Peyer's patch (tissue), 4 donors: Measurements from ENCODE around the gene TSPAN9.

Source experiments
- POLR2A ChIP-seq, 2 donors: fragments of 450-650 bp; IDR thresholded peaks; one replicate each; pipeline ENCODE4 v1.5.1; 2017; ENCODE audit warnings: antibody characterized with exemption in 2 of 2, mild to moderate bottlenecking in 2 of 2, moderate library complexity in 2 of 2
- TF ChIP-seq, protein P1 (sequence below), 6 experiments: fragments of 450-650 bp in 4 of 6; fragments of 200-600 bp in 2 of 6; sonication (generic) in 1 of 6; IDR thresholded peaks; one replicate each; pipeline ENCODE4 v1.5.1; 2017 to 2019; ENCODE audit warnings: antibody characterized with exemption in 6 of 6, mild to moderate bottlenecking in 3 of 6, moderate library complexity in 1 of 6

DNA sequence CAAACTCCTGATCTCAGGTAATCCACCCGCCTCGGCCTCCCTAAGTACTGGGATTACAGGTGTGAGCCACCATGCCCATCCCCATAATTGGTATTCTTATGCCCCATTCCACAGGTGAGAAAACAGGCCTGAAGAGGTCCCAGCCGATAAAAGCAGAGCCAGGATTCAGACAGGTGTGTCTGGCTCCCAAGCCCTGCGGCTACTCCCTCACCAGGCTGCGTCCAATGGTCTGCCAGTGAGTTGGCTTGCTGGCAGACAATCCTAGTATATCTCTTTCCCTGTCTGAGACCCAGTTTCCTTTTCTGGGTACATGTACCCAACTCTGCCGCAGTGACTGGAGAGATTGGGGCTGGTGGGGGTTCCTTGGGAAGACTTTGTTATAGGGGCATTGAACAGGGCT lies 1.9 kb upstream of the TSPAN9 start:
- TF ChIP-seq, protein P1, sequence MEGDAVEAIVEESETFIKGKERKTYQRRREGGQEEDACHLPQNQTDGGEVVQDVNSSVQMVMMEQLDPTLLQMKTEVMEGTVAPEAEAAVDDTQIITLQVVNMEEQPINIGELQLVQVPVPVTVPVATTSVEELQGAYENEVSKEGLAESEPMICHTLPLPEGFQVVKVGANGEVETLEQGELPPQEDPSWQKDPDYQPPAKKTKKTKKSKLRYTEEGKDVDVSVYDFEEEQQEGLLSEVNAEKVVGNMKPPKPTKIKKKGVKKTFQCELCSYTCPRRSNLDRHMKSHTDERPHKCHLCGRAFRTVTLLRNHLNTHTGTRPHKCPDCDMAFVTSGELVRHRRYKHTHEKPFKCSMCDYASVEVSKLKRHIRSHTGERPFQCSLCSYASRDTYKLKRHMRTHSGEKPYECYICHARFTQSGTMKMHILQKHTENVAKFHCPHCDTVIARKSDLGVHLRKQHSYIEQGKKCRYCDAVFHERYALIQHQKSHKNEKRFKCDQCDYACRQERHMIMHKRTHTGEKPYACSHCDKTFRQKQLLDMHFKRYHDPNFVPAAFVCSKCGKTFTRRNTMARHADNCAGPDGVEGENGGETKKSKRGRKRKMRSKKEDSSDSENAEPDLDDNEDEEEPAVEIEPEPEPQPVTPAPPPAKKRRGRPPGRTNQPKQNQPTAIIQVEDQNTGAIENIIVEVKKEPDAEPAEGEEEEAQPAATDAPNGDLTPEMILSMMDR (IDR thresholded peaks at IDR 0.05): no peak
- no peak for TF ChIP-seq POLR2A (IDR thresholded peaks at IDR 0.05)
